K562 (cell line): ENCODE data around the gene GDF7. TPM values are rescaled to one million over a fixed set of nuclear protein-coding genes. Genes with fewer than 3 reads are reported as not detected.

Experiments used
- ATAC-seq: fragments of 200-7000 bp; cut with Tn5 transposase; 3 replicates; pipeline ENCODE4 v1.9.1; 2020; ENCODE audit warnings: moderate library complexity
- BruUV-seq: library from RNA; stranded (reverse); fragments of 400-500 nt; replicated peaks from 2 replicates; lab custom pipeline; 2021; lab: Mats Ljungman, UMichigan
- CTCF ChIA-PET: fragments of 300-600 bp; formaldehyde crosslinking; extraction: SDS; loops from one replicate; lab custom pipeline; 2021; ENCODE audit warnings: low intra/inter-chr PET ratio; lab: Yijun Ruan, JAX
- POLR2A ChIA-PET: fragments of 300-600, 350-650 bp; sonication (Branson Sonifier 250); formaldehyde crosslinking; extraction: SDS; loops from one replicate; lab custom pipeline; 2021; ENCODE audit warnings: antibody characterized with exemption, inconsistent platforms; lab: Yijun Ruan, JAX
- DNase-seq, 4 experiments: peaks; one replicate each; pipeline versions ENCODE4 v3.0.0 to v3.0.0-alpha.2; 2011 to 2018; ENCODE audit warnings: low spot score in 3 of 4, mixed read lengths in 3 of 4; ENCODE audit errors: extremely low read depth in 1 of 4
- FAIRE-seq: peaks from 2 replicates; lab custom pipeline; 2011; peaks lifted over from hg19 to GRCh38; lab: Jason Lieb, UNC
- H2AFZ ChIP-seq: 2 replicates; pipeline ENCODE4 v1.6.0; 2011; ENCODE audit warnings: low read depth, low read length, control low read depth, inconsistent platforms
- H3K27ac ChIP-seq: fragments of 200-600 bp; 3 replicates; pipeline ENCODE4 v1.8.0; 2011; ENCODE audit warnings: low read depth, mild to moderate bottlenecking, control low read depth, inconsistent platforms, low read length, moderate library complexity, mixed read lengths; ENCODE audit errors: extremely low read depth
- H3K27me3 ChIP-seq, 2 experiments: fragments of 300-600 bp in 1 of 2; 2 replicates in 1 of 2; 3 replicates in 1 of 2; pipeline versions ENCODE4 v1.6.0 to v1.8.0; 2011; ENCODE audit warnings: inconsistent platforms in 2 of 2, low read length in 2 of 2, mild to moderate bottlenecking in 1 of 2, mixed read lengths in 1 of 2, moderate library complexity in 1 of 2; ENCODE audit not compliant: control insufficient read depth in 2 of 2, insufficient read depth in 2 of 2
- H3K36me3 ChIP-seq: fragments of 300-600 bp; 3 replicates; pipeline ENCODE4 v1.8.0; 2011; ENCODE audit warnings: mild to moderate bottlenecking, low read length, inconsistent platforms; ENCODE audit not compliant: control insufficient read depth, insufficient read depth
- H3K4me1 ChIP-seq, 2 experiments: fragments of 200-600 bp in 1 of 2; replicated peaks in 1 of 2; 2 replicates in 1 of 2; 3 replicates in 1 of 2; pipeline versions ENCODE4 v1.5.1 to v1.8.0; 2011; ENCODE audit warnings: inconsistent platforms in 2 of 2, low read length in 2 of 2, mild to moderate bottlenecking in 1 of 2, mixed read lengths in 1 of 2, moderate library complexity in 1 of 2; ENCODE audit not compliant: control insufficient read depth in 2 of 2, insufficient read depth in 2 of 2
- H3K4me2 ChIP-seq: 2 replicates; pipeline ENCODE4 v1.6.1; 2011; ENCODE audit warnings: low read length, control low read depth, inconsistent platforms, mixed read lengths; ENCODE audit not compliant: insufficient read depth
- H3K4me3 ChIP-seq: fragments of 200-600 bp; sonication (generic), shearing (Covaris generic); 2 replicates; pipeline ENCODE4 v1.5.1; 2016; ENCODE audit warnings: control low read depth, inconsistent platforms
- H3K79me2 ChIP-seq: fragments of 200-600 bp; 3 replicates; pipeline ENCODE4 v1.8.0; 2011; ENCODE audit warnings: low read length, inconsistent platforms; ENCODE audit not compliant: control insufficient read depth, insufficient read depth
- H3K9ac ChIP-seq, 2 experiments: 2 replicates each; pipeline versions ENCODE4 v1.6.0 to v1.6.1; 2011; ENCODE audit warnings: low read depth in 2 of 2, low read length in 2 of 2, control low read depth in 1 of 2, inconsistent platforms in 1 of 2, mild to moderate bottlenecking in 1 of 2, mixed read lengths in 1 of 2; ENCODE audit not compliant: insufficient read depth in 1 of 2
- H3K9me1 ChIP-seq: one replicate; pipeline ENCODE4 v1.6.0; 2011; ENCODE audit warnings: inconsistent platforms, mild to moderate bottlenecking, low read length, moderate library complexity; ENCODE audit not compliant: control insufficient read depth, insufficient read depth
- H3K9me3 ChIP-seq: replicated peaks from 2 replicates; pipeline ENCODE4 v1.5.1; 2011; ENCODE audit warnings: low read depth, low read length, inconsistent platforms; ENCODE audit not compliant: control insufficient read depth, insufficient read depth
- H4K20me1 ChIP-seq: replicated peaks from 2 replicates; pipeline ENCODE4 v1.6.1; 2011; ENCODE audit warnings: low read length, inconsistent platforms, mixed read lengths; ENCODE audit not compliant: control insufficient read depth, insufficient read depth
- BRD9 ChIP-seq: fragments of 450-650 bp; IDR thresholded peaks from 2 replicates; pipeline ENCODE4 v1.6.1; 2018; ENCODE audit warnings: low read depth; ENCODE audit not compliant: partially characterized antibody
- CCNT2 ChIP-seq: IDR thresholded peaks from 2 replicates; pipeline ENCODE4 v1.6.1; 2011; ENCODE audit warnings: borderline replicate concordance, low read depth, mild to moderate bottlenecking, moderate library complexity, mixed read lengths, low read length; ENCODE audit not compliant: insufficient read length; ENCODE audit errors: extremely low read depth
- CREM ChIP-seq: IDR thresholded peaks from 2 replicates; pipeline ENCODE4 v1.6.1; 2014; ENCODE audit warnings: antibody characterized with exemption, low read depth
- EGR1 ChIP-seq: fragments of 450-650 bp; conservative IDR thresholded peaks from 2 replicates; pipeline ENCODE4 v1.6.1; 2017; ENCODE audit warnings: mild to moderate bottlenecking
- ETV6 ChIP-seq, 3 experiments: fragments of 150-350 bp in 1 of 3; sonication (generic) in 1 of 3; formaldehyde crosslinking in 1 of 3; IDR thresholded peaks; 2 replicates each; pipeline versions ENCODE4 v1.6.1 to v1.8.0; 2014 to 2022; ENCODE audit warnings: borderline replicate concordance in 2 of 3, low read depth in 2 of 3, antibody characterized with exemption in 1 of 3, low read length in 1 of 3, mild to moderate bottlenecking in 1 of 3, missing genetic modification reagents in 1 of 3
- HMG20B ChIP-seq: fragments of 250-450 bp; sonication (Bioruptor Pico); IDR thresholded peaks from 2 replicates; pipeline ENCODE4 v1.5.0; 2021; ENCODE audit warnings: mild to moderate bottlenecking
- KLF6 ChIP-seq: fragments of 250-450 bp; sonication (Bioruptor Pico); IDR thresholded peaks from 2 replicates; pipeline ENCODE4 v1.4.0; 2020; ENCODE audit warnings: mild to moderate bottlenecking, moderate library complexity, borderline replicate concordance
- LCOR ChIP-seq: sonication (generic); formaldehyde crosslinking; IDR thresholded peaks from 2 replicates; pipeline ENCODE4 v1.8.0; 2022; ENCODE audit warnings: mild to moderate bottlenecking, missing genetic modification reagents
- MCM2 ChIP-seq: fragments of 450-650 bp; IDR thresholded peaks from 2 replicates; pipeline ENCODE4 v1.6.1; 2017; ENCODE audit warnings: low read depth, mild to moderate bottlenecking
- NFIX ChIP-seq: fragments of 250-450 bp; sonication (Bioruptor Pico); IDR thresholded peaks from 2 replicates; pipeline ENCODE4 v1.4.0; 2020; ENCODE audit warnings: low read depth, mild to moderate bottlenecking, moderate library complexity
- RUNX1 ChIP-seq: sonication (generic); IDR thresholded peaks from 2 replicates; pipeline ENCODE4 v1.6.1; 2016; ENCODE audit warnings: antibody characterized with exemption, low read depth
- SRSF1 ChIP-seq: fragments of 200-400 bp; formaldehyde crosslinking; IDR thresholded peaks from 2 replicates; pipeline ENCODE4 v1.6.1; 2017; ENCODE audit warnings: mild to moderate bottlenecking, low read depth, low read length, moderate library complexity
- ZEB2 ChIP-seq: fragments of 450-650 bp; IDR thresholded peaks from 2 replicates; pipeline ENCODE4 v1.6.1; 2016
- ZNF184 ChIP-seq: sonication (generic); formaldehyde crosslinking; IDR thresholded peaks from 2 replicates; pipeline ENCODE4 v1.5.0; 2020; ENCODE audit warnings: missing genetic modification reagents
- ZNF830 ChIP-seq: fragments of 250-450 bp; sonication (Bioruptor Pico); IDR thresholded peaks from 2 replicates; pipeline ENCODE4 v1.5.0; 2021; ENCODE audit warnings: mild to moderate bottlenecking
- WGBS: fragments of 100-300 bp; shearing (Covaris generic); methylation state at CpG from one replicate; pipeline ENCODE4 v1.1.6; 2016; ENCODE audit warnings: low coverage, mixed read lengths; ENCODE audit not compliant: insufficient coverage; ENCODE audit errors: missing lambda C conversion rate; 5-methylcytosine and 5-hydroxymethylcytosine counted together
- in situ Hi-C: fragments of 300-500 bp; cut with MboI; formaldehyde crosslinking; loops from 4 replicates; pipeline ENCODE4 v1.15.0; 2018; ENCODE audit warnings: inconsistent platforms, mixed read lengths
- intact Hi-C: fragments of 100-400 bp; cut with micrococcal nuclease; formaldehyde crosslinking; loops from 2 replicates; pipeline ENCODE4 v1.14.2; 2022
- polyA plus RNA-seq, 8 experiments: library from polyadenylated mRNA; depleted of rRNA in 4 of 8; stranded (reverse) in 5 of 8; unstranded in 3 of 8; fragments of >200 nt; fragmentation: Nextera tagmentation in 2 of 8; fragmentation: Illumina TruSeq in 1 of 8; extraction: Ambion mirVana in 2 of 8; extraction: Trizol in 1 of 8; gene quantifications; 2 replicates each; pipeline versions ENCODE4 v1.2.1 to v1.2.3, GENCODE V29; 2011 to 2014; ENCODE audit warnings: inconsistent platforms in 1 of 8, missing spikeins in 1 of 8
- total RNA-seq, 7 experiments: library from RNA; depleted of rRNA in 6 of 7; stranded (reverse); fragments of >200 nt in 6 of 7; fragmentation: Illumina TruSeq in 2 of 7; extraction: Trizol in 2 of 7; gene quantifications; 2 replicates each; pipeline versions ENCODE4 v1.2.1 to v1.2.3, GENCODE V29; 2011 to 2021; ENCODE audit warnings: low replicate concordance in 1 of 7
- TF ChIP-seq, protein P1 (sequence below): fragments of 250-450 bp; sonication (Bioruptor Pico); IDR thresholded peaks from 2 replicates; pipeline ENCODE4 v1.4.0; 2020; ENCODE audit warnings: mild to moderate bottlenecking

The GDF7 gene
- total and polyA plus RNA-seq, 9 of the 15 experiments (the other 6 are each of a cell fraction or from before 2014, with no cell fraction given), result 0.01 TPM; not detected in 7

DNA sequence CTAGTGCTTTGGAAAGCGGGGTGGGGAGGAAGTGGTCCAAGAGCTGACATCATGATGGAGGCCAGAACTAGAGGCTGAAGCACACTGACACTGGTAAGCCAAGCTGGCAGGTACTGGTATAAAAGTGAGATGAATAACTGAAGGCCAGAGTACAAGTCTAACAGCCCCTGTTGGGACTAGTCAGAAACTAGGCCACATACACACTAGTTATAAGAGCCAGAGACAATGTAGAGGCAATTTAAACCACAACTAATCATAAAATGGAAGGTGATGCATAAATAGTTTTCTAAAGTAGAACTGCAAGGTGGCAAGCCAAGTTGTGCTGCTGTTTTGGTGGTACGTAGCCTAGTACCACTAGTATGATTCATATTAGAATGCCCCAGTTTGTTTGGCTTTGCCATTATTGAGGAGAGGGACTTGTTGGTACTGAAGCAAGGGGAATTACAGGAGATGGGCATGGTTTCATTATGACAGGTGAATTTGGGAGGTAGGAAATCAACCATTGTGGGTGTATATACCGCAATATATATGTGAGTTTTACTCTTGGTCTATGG lies 57.6 kb downstream of the GDF7 start:
- Histone ChIP-seq H3K4me2 (no peak overlapping the region), H3K9ac (no peak overlapping the region), H3K36me3 (no peaks in the 10 kb centered on the region; the same call in 1 of the 3 replicates), H3K27ac (no peak overlapping the region), H3K9me1 (no peaks in the 10 kb centered on the region), H4K20me1 (no peaks in the 10 kb centered on the region), H3K27me3 (no peaks in the 10 kb centered on the region), H3K4me3 (no peak overlapping the region), H3K9me3 (no peaks in the 10 kb centered on the region), H3K79me2 (peaks cover 3% of the 10 kb centered on the region; the same call in 1 of the 3 replicates), H2AFZ (no peak overlapping the region), H3K4me1 (no peaks in the 10 kb centered on the region)
- no peak for ATAC-seq
- intact Hi-C loops (no loop called here), in situ Hi-C loops (no loop called here)
- no peak for FAIRE-seq
- TF ChIP-seq SRSF1 (no peak), LCOR (no peak), CREM (no peak), ETV6 (IDR thresholded peaks at IDR 0.05; ENCODE audit: borderline replicate concordance in 1 of 2, low read depth in 2 of 2, low read length in 1 of 2) (no peak), ETV6 (CRISPR knock-in tag; IDR thresholded peaks at IDR 0.05; ENCODE audit: borderline replicate concordance) (no peak)
- no peak for DNase-seq
- ChIA-PET POLR2A (no interaction called here), CTCF (interaction anchor here (0.9 kb wide), 1 partner anchor 239 kb away, joined by 3 read pairs; no protein-coding TSS in a partner anchor)
- WGBS, result 93% methylated on average over 3 of the region's 3 CpGs
- BruUV-seq, result no TSS peak

DNA sequence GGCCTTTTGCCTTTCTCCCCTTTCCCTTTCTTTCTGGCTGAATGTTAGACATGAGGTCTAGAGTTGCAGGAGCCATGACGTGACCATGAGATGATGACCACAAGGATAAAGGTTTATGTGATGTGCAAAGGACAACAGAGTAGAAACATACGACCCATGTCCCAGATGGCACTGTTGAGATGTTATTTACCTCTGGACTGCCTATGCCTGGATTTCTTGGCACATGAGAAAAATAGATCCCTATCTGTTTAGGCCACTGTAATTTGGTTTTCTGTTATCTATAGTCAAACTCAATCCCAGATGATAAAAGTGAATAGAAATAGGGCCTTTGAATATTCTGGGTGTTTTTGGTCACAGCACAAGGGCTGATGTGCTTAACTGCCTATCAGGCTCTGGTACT lies 58.8 kb downstream of the GDF7 start:
- in situ Hi-C loops, result no loop called here
- 59% methylated on average over 2 of the region's 2 CpGs for WGBS
- TF ChIP-seq RUNX1 (no peak), ZNF184 (no peak), MCM2 (no peak), EGR1 (no peak), BRD9 (no peak), NFIX (no peak), HMG20B (CRISPR knock-in tag) (no peak), ZEB2 (no peak), KLF6 (CRISPR knock-in tag) (no peak), ZNF830 (no peak), CCNT2 (no peak)
- TF ChIP-seq, protein P1, sequence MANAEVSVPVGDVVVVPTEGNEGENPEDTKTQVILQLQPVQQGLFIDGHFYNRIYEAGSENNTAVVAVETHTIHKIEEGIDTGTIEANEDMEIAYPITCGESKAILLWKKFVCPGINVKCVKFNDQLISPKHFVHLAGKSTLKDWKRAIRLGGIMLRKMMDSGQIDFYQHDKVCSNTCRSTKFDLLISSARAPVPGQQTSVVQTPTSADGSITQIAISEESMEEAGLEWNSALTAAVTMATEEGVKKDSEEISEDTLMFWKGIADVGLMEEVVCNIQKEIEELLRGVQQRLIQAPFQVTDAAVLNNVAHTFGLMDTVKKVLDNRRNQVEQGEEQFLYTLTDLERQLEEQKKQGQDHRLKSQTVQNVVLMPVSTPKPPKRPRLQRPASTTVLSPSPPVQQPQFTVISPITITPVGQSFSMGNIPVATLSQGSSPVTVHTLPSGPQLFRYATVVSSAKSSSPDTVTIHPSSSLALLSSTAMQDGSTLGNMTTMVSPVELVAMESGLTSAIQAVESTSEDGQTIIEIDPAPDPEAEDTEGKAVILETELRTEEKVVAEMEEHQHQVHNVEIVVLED (CRISPR knock-in tag), result no peak

More for the DNA sequence above, 58.8 kb downstream of the GDF7 start:
- ChIA-PET POLR2A (no interaction called here), CTCF (no interaction called here)
- Histone ChIP-seq H3K4me1 (no peaks in the 10 kb centered on the region), H2AFZ (no peak overlapping the region), H3K9ac (no peak overlapping the region), H3K27me3 (no peaks in the 10 kb centered on the region), H4K20me1 (no peaks in the 10 kb centered on the region), H3K9me1 (no peaks in the 10 kb centered on the region), H3K4me2 (no peak overlapping the region), H3K9me3 (no peaks in the 10 kb centered on the region), H3K79me2 (no peaks in the 10 kb centered on the region), H3K36me3 (no peaks in the 10 kb centered on the region; the same call in 1 of the 3 replicates), H3K27ac (no peak overlapping the region), H3K4me3 (no peak overlapping the region)
- intact Hi-C loops, result no loop called here
- ATAC-seq (no peak), DNase-seq (no peak), FAIRE-seq (no peak)
- no TSS peak for BruUV-seq
